Fibroblast of lung (primary cell): ENCODE measurements around the gene CETN3. TPM values are rescaled to one million over a fixed set of nuclear protein-coding genes. Genes with fewer than 3 reads are reported as not detected.

Experiments
- DNase-seq, 2 donors: peaks; one replicate each; pipeline versions ENCODE4 v3.0.0 to v3.0.0-alpha.2; 2010; ENCODE audit warnings: low read depth in 2 of 2
- H2AFZ ChIP-seq: 2 replicates; pipeline ENCODE4 v1.5.1; 2012; ENCODE audit warnings: low read length, control low read depth, inconsistent platforms
- H3K27ac ChIP-seq: 2 replicates; pipeline ENCODE4 v1.5.1; 2011; ENCODE audit warnings: low read length, control low read depth; ENCODE audit not compliant: insufficient read depth
- H3K27me3 ChIP-seq: 2 replicates; pipeline ENCODE4 v1.5.1; 2011; ENCODE audit warnings: mild to moderate bottlenecking, low read length; ENCODE audit not compliant: control insufficient read depth, insufficient read depth
- H3K36me3 ChIP-seq: 2 replicates; pipeline ENCODE4 v1.5.1; 2011; ENCODE audit warnings: low read length; ENCODE audit not compliant: control insufficient read depth, insufficient read depth
- H3K4me1 ChIP-seq: 2 replicates; pipeline ENCODE4 v1.5.1; 2011; ENCODE audit warnings: low read length; ENCODE audit not compliant: control insufficient read depth, insufficient read depth; ENCODE audit errors: extremely low read depth
- H3K4me2 ChIP-seq: 2 replicates; pipeline ENCODE4 v1.5.1; 2011; ENCODE audit warnings: low read length, control low read depth; ENCODE audit not compliant: insufficient read depth; ENCODE audit errors: extremely low read depth
- H3K4me3 ChIP-seq, 4 experiments: fragments of 200-600 bp in 1 of 4; sonication (generic) in 1 of 4; replicated peaks in 1 of 4; 2 replicates each; pipeline ENCODE4 v1.5.1; 2011 to 2016; ENCODE audit warnings: low read length in 4 of 4, low read depth in 3 of 4, mild to moderate bottlenecking in 3 of 4, control low read depth in 2 of 4, inconsistent platforms in 1 of 4, mixed read lengths in 1 of 4; ENCODE audit not compliant: insufficient read depth in 1 of 4; ENCODE audit errors: control extremely low read depth in 1 of 4
- H3K79me2 ChIP-seq: 2 replicates; pipeline ENCODE4 v1.5.1; 2012; ENCODE audit warnings: mild to moderate bottlenecking, low read length, inconsistent platforms; ENCODE audit not compliant: control insufficient read depth, insufficient read depth
- H3K9ac ChIP-seq: 2 replicates; pipeline ENCODE4 v1.5.1; 2011; ENCODE audit warnings: mild to moderate bottlenecking, low read length, control low read depth; ENCODE audit not compliant: insufficient read depth
- H3K9me3 ChIP-seq: 2 replicates; pipeline ENCODE4 v1.5.1; 2012; ENCODE audit warnings: low read depth, low read length; ENCODE audit not compliant: control insufficient read depth, insufficient read depth
- H4K20me1 ChIP-seq: 2 replicates; pipeline ENCODE4 v1.5.1; 2011; ENCODE audit warnings: low read length; ENCODE audit not compliant: control insufficient read depth, insufficient read depth; ENCODE audit errors: extremely low read depth
- CTCF ChIP-seq, 2 donors: IDR thresholded peaks in 1 of 2; conservative IDR thresholded peaks in 1 of 2; 1 replicate in 1 of 2; 2 replicates in 1 of 2; pipeline ENCODE4 v1.5.1; 2011 to 2012; ENCODE audit warnings: low read length in 2 of 2, control low read depth in 1 of 2, inconsistent platforms in 1 of 2, low read depth in 1 of 2, mild to moderate bottlenecking in 1 of 2
- EZH2 ChIP-seq: IDR thresholded peaks from 2 replicates; pipeline ENCODE4 v1.5.1; 2012; ENCODE audit warnings: low read length, control low read depth, mild to moderate bottlenecking; ENCODE audit errors: missing control alignments
- polyA plus RNA-seq, 2 donors: library from polyadenylated mRNA; depleted of rRNA in 1 of 2; stranded (reverse) in 1 of 2; unstranded in 1 of 2; fragments of >200 nt; gene quantifications; 2 replicates each; pipeline ENCODE4 v1.2.1, GENCODE V29; 2011 to 2012; ENCODE audit warnings: missing spikeins in 1 of 2
- total RNA-seq: library from RNA; depleted of rRNA; stranded (reverse); fragments of >200 nt; gene quantifications from 2 replicates; pipeline ENCODE4 v1.2.1, GENCODE V29; 2014

The CETN3 gene
- total and polyA plus RNA-seq, 2 donors (not counting 1 experiment from before 2014, with no cell fraction given), result 14.2 to 14.9 TPM

GRCh38 chr5:90395005-90395404 lies 14.6 kb downstream of the CETN3 start:
- H3K79me2 ChIP-seq, result no peaks in the 10 kb centered on the region
- H3K9me3 ChIP-seq, result no peaks in the 10 kb centered on the region
- no peak overlapping the region for H3K4me2 ChIP-seq
- H3K9ac ChIP-seq, result no peak overlapping the region
- H3K4me3 ChIP-seq, result no peak overlapping the region
- H3K27ac ChIP-seq, result no peak overlapping the region
- H3K36me3 ChIP-seq, result no peaks in the 10 kb centered on the region
- no peak for DNase-seq
- no peak for TF ChIP-seq CTCF (conservative IDR thresholded peaks at IDR 0.05 in 1 of 2, IDR thresholded peaks at IDR 0.05 in 1 of 2; ENCODE audit: low read depth in 1 of 2, low read length in 2 of 2)
- TF ChIP-seq EZH2, result no peak
- H3K4me1 ChIP-seq, result no peaks in the 10 kb centered on the region
- H2AFZ ChIP-seq, result no peak overlapping the region
- H4K20me1 ChIP-seq, result no peaks in the 10 kb centered on the region
- H3K27me3 ChIP-seq, result no peaks in the 10 kb centered on the region

DNA sequence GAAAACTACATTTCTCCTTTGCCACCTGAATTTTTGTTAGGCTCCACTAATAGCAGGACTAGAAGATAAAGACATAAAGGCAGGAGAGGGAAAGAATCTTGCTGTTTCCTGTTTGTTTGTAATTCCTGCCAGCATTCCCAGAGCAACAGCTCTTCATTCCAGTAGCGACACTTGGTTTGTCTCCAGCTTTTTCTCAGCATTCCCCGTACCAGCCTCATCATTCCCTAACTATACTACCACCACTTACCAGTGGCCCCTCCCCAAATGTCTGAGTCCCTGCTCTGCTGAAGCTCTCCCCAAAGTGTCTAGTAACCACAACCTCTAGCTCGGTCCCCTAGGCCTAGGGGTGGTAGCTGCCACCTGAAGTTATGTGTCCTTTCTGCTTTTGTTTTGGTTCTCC lies 18.6 kb downstream of the CETN3 start:
- Histone ChIP-seq H4K20me1 (no peaks in the 10 kb centered on the region), H3K27ac (no peak overlapping the region), H3K4me3 (no peak overlapping the region), H3K9ac (no peak overlapping the region), H3K79me2 (no peaks in the 10 kb centered on the region), H2AFZ (no peak overlapping the region), H3K27me3 (no peaks in the 10 kb centered on the region), H3K36me3 (no peaks in the 10 kb centered on the region), H3K9me3 (no peaks in the 10 kb centered on the region), H3K4me2 (no peak overlapping the region), H3K4me1 (no peaks in the 10 kb centered on the region)
- peak in 1 of 2 donors; percentile 41 for DNase-seq
- no peak for TF ChIP-seq CTCF (conservative IDR thresholded peaks at IDR 0.05 in 1 of 2, IDR thresholded peaks at IDR 0.05 in 1 of 2; ENCODE audit: low read depth in 1 of 2, low read length in 2 of 2)
- no peak for TF ChIP-seq EZH2

DNA sequence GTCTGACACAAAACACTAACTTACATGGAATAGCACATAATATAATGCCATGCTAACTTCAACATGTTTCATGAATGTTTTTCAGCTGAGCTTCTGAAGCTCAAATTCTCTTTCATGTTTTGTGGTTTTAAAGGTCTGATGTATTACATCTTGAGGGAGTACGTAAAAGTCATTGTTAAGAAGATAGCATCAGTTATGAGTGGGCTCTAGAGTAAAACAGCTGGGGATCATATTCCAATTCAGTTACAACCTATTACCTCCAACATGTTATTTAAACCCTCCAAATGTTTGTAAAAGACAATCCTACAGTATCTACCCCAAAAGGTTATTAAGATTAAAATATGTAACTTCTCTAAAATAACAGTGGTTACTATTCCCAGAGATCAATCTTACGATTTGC lies 19.2 kb downstream of the CETN3 start:
- no peak overlapping the region for H3K4me3 ChIP-seq
- H3K9ac ChIP-seq, result no peak overlapping the region
- H3K79me2 ChIP-seq, result no peaks in the 10 kb centered on the region
- no peak overlapping the region for H3K27ac ChIP-seq
- H3K4me1 ChIP-seq, result no peaks in the 10 kb centered on the region
- peak in 1 of 2 donors; percentile 35 for DNase-seq
- H3K4me2 ChIP-seq, result no peak overlapping the region
- H2AFZ ChIP-seq, result no peak overlapping the region
- H4K20me1 ChIP-seq, result no peaks in the 10 kb centered on the region
- H3K9me3 ChIP-seq, result no peaks in the 10 kb centered on the region
- H3K36me3 ChIP-seq, result no peaks in the 10 kb centered on the region
- no peak for TF ChIP-seq EZH2
- no peak for TF ChIP-seq CTCF (conservative IDR thresholded peaks at IDR 0.05 in 1 of 2, IDR thresholded peaks at IDR 0.05 in 1 of 2; ENCODE audit: low read depth in 1 of 2, low read length in 2 of 2)
- H3K27me3 ChIP-seq, result no peaks in the 10 kb centered on the region
